Activated CD4-positive, CD25-positive, alpha-beta regulatory T cell treated with anti-CD3 and anti-CD28 coated beads, Interleukin-2, amount 50 U/mL, for 72 hours (primary cell): ENCODE results near the gene NALCN.
"Not testable (repeated sequence)": the region's sequence is repeated elsewhere in the genome, so short reads cannot be mapped to it uniquely, and the experiment has no call there.

Source experiments
- DNase-seq: peaks from one replicate; pipeline ENCODE4 v3.0.0; 2021

Gene NALCN

GRCh38 chr13:101331731-101332130 lies 84.6 kb downstream of the NALCN start:
- DNase-seq: no peak

GRCh38 chr13:101327871-101328270 lies 88.4 kb downstream of the NALCN start:
- DNase-seq: no peak

GRCh38 chr13:101326710-101327109 lies 89.6 kb downstream of the NALCN start:
- DNase-seq: no peak

- DNase-seq: no peak
These were observed 90.9 kb downstream of the NALCN start for GRCh38 chr13:101325423-101325822.

- no peak for DNase-seq
These were observed 92.7 kb downstream of the NALCN start for GRCh38 chr13:101323601-101324000.

GRCh38 chr13:101317986-101318523 lies 98.3 kb downstream of the NALCN start:
- DNase-seq: no peak

- DNase-seq: not testable (repeated sequence)
These were observed 102.8 kb downstream of the NALCN start for GRCh38 chr13:101313479-101313878.

- no peak for DNase-seq
These were observed 107.2 kb downstream of the NALCN start for GRCh38 chr13:101309014-101309619.

- no peak for DNase-seq
These were observed 107.9 kb downstream of the NALCN start for GRCh38 chr13:101308247-101309013.

GRCh38 chr13:101307181-101307701 lies 109.1 kb downstream of the NALCN start:
- DNase-seq: no peak

GRCh38 chr13:101306773-101307172 lies 109.5 kb downstream of the NALCN start:
- no peak for DNase-seq

- no peak for DNase-seq
These were observed 110.3 kb downstream of the NALCN start for GRCh38 chr13:101305981-101306411.

- DNase-seq: no peak
These were observed 112.8 kb downstream of the NALCN start for GRCh38 chr13:101303521-101303920.

- no peak for DNase-seq
These were observed 115.3 kb downstream of the NALCN start for GRCh38 chr13:101301053-101301452.

- no peak for DNase-seq
These were observed 115.8 kb downstream of the NALCN start for GRCh38 chr13:101300531-101300930.

GRCh38 chr13:101298517-101298916 lies 117.8 kb downstream of the NALCN start:
- no peak for DNase-seq

- no peak for DNase-seq
These were observed 118.5 kb downstream of the NALCN start for GRCh38 chr13:101297794-101298193.

GRCh38 chr13:101292711-101293110 lies 123.6 kb downstream of the NALCN start:
- no peak for DNase-seq

- DNase-seq: no peak
These were observed 124.4 kb downstream of the NALCN start for GRCh38 chr13:101291646-101292515.

GRCh38 chr13:101291206-101291605 lies 125.1 kb downstream of the NALCN start:
- DNase-seq: no peak

- no peak for DNase-seq
These were observed 126.5 kb downstream of the NALCN start for GRCh38 chr13:101289764-101290163.

GRCh38 chr13:101283782-101284181 lies 132.5 kb downstream of the NALCN start:
- no peak for DNase-seq

GRCh38 chr13:101272886-101273285 lies 143.4 kb downstream of the NALCN start:
- DNase-seq: no peak
